Measurements from ENCODE around the gene OR2B2. TPM values are rescaled to one million over a fixed set of nuclear protein-coding genes. Genes with fewer than 3 reads are reported as not detected.

OR2B2 gene
- polyA plus RNA-seq, 1 donor, result not detected

DNA sequence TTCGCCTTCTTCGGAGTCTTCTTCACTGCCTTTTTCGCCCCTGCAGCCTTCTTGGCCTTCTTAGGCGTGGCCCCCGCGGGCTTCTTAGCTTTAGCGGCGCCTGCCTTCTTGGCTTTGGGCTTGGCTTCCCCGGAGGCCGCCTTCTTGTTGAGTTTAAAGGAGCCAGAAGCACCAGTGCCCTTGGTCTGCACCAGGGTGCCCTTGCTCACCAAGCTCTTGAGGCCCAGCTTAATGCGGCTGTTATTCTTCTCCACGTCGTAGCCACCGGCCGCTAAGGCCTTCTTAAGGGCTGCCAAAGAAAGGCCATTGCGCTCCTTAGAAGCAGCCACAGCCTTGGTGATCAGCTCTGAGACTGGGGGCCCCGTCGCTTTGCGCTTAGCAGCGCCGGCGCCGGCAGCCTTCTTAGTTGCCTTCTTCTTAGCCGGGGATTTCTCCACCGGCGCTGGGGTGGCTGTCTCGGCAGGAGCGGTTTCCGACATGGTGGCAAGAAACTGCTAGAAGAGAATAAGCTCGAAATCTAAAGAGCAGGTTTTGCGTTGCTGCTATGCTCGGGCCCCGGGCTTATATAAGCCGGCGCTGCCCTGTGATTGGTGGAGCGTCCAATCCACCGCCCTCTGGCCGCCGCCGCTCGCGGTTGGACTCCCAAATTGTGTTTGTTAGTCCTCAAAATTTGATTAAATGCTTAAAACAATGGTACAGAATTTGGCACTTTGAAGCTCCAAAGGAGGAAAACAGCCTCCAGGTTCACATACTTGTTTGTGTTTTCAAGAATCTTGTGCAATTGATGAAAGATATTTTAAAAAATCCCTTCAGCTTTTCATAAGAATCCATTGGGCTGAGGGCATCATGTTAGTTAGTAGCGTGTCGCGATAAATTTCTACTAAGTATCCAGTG lies 44.9 kb downstream of the OR2B2 start:
- DNase-seq, result peak; percentile 90

DNA sequence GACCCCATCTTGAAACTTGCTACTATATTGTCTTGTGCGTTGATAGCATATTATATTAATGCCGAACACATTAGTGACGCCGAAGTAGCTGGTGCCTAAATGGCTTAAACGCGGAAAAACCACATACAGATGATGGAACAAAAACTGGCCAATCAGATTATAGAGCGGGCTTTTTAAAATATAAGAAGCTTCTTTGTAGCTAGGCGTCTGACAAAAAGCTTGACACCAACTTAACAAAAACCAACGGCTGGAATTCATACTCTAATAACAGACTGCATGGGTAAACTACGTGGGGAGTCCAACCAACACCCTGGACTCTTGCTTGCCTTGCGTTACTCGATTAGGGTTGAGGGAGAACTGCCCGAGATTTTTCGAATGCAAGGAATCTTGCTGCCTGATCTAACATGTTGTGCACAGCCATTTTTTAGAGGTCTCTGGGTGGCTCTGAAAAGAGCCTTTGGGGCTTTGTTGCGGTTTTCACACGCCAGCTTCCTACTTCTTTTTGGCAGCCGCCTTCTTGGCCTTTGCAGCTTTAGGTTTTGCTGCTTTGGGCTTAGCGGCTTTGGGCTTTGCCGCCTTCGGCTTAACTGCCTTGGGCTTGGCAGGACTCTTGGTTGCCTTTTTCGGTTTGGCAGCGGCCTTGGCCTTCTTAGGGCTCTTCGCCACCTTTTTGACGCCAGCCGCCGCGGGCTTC lies 45.7 kb downstream of the OR2B2 start:
- DNase-seq, result no peak

DNA sequence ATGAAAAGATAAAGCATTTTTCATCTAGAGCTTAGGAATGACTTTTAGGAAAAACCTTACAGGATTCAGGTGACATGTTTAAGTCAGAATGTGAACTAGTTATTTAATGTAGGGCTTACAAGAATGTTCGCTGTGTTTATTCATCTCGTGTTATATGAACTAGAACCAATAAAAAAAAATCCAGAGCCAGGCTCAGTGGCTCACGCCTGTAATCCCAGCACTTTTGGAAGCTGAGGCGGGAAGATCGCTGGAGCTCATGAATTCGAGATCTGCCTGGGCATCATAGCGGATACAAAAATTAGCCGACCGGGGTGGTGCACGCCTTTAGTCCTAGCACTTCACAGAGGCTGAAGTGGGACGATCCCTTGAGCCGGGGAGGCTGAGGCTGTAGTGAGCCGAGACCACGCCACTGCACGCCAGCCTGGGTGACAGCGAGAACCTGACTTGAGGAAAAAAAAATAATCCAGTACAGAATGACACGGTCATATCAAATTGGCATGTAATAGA lies 46.3 kb downstream of the OR2B2 start:
- DNase-seq, result no peak

- DNase-seq, result peak; percentile 98
These were observed 47.0 kb downstream of the OR2B2 start for GRCh38 chr6:27864906-27865849.

DNA sequence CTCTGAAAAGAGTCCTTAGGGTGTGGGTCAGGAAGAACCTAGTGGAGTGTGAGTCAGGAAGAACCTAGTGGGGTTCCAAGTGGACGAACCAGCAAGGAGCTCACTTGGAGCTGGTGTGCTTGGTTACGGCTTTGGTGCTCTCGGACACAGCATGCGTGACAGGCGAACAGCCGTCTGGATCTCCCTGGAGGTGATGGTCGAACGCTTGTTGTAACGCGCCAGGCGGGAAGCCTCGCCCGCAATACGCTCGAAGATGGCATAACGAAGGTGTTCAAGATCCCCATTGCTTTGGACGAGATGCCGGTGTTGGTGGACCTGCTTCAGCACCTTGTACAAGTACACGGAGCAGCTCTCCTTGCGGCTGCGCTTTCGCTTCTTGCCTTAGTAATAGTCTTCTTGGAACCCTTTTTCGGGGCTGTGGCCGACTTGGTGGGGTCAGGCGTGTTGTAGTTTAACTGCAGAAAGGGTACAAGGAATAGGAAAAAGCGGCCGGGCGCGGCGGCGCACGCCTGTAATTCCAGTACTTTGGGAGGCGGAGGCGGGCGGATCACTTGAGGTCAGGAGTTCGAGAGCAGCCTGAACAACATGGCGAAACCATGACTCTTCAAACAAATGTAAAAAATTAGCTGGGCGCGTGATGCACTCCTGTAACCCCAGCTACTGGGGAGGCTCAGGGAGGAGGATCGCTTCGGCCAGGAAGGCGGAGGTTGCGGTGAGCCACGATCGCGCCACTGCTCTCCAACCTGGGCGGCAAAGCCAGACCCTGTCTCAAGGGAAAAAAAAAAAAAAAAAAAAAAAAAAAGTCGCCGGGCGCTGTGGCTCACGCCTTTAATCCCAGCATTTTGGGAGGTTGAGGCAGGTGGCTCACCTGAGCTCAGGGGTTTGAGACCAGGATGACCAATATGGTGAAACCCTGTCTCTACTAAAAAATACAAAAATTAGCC lies 48.0 kb downstream of the OR2B2 start:
- DNase-seq, result no peak

- DNase-seq, result no peak
These were observed 49.7 kb downstream of the OR2B2 start for GRCh38 chr6:27862396-27863066.

DNA sequence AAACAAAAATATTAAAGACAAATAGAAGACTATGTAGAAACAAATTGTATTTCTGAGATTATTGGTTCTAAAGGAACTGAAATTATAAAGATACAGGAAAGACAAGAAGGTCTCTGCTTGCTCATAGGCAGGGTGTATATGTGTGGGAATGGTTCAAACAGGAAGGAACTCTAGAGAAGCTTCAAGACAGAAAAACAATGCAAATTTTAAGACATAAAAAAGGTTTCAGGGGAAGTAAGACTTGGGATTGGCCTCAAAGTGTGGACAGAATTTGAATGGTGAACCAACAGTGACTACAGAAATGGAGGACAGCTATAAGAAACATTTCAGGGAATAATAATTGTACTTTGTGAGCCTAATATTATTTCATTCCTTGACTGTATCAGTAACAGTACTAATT lies 50.3 kb downstream of the OR2B2 start:
- DNase-seq, result no peak

GRCh38 chr6:27861276-27861840 lies 50.8 kb downstream of the OR2B2 start:
- DNase-seq, result no peak

Other genes with a start within 250 kb of the OR2B2 start
- not detected for gene OR2B6, start 44.8 kb upstream of the OR2B2 start, polyA plus RNA-seq (ENCODE audit: insufficient read length)
- 4.9 TPM for gene ZNF165, start 168.2 kb upstream of the OR2B2 start, polyA plus RNA-seq (ENCODE audit: insufficient read length)
- gene ZSCAN16, start 212.2 kb upstream of the OR2B2 start, polyA plus RNA-seq (ENCODE audit: insufficient read length), result 13.1 TPM
- 53.5 TPM for gene ZKSCAN8, start 229.5 kb upstream of the OR2B2 start, polyA plus RNA-seq (ENCODE audit: insufficient read length)